WTC11 (cell line): Measurements from ENCODE around the gene SNAP47. TPM values are rescaled to one million over a fixed set of nuclear protein-coding genes. Genes with fewer than 3 reads are reported as not detected.
"Not testable (repeated sequence)": the region's sequence is repeated elsewhere in the genome, so short reads cannot be mapped to it uniquely, and the experiment has no call there.

ENCODE experiments used
- ATAC-seq: fragments of 200-7000 bp; cut with Tn5 transposase; 2 replicates; pipeline ENCODE4 v1.10.0; 2021; ENCODE audit warnings: mild to moderate bottlenecking, moderate library complexity
- CTCF ChIA-PET: fragments of 300-600 bp; sonication (Branson Sonifier 250); formaldehyde crosslinking; loops from one replicate; lab custom pipeline; 2021; ENCODE audit warnings: antibody characterized with exemption; lab: Charles Lee
- POLR2A ChIA-PET: fragments of 350-600 bp; sonication (Branson Sonifier 250); formaldehyde crosslinking; loops from one replicate; lab custom pipeline; 2021; ENCODE audit warnings: antibody characterized with exemption; lab: Charles Lee
- DNase-seq: peaks from one replicate; pipeline ENCODE4 v3.0.0; 2021; ENCODE audit warnings: low spot score
- H3K27ac Mint-ChIP-seq: 2 replicates; pipeline ENCODE4 v1.8.0; 2021; ENCODE audit warnings: mixed read lengths
- H3K27me3 Mint-ChIP-seq: 2 replicates; pipeline ENCODE4 v1.8.0; 2021; ENCODE audit warnings: low read depth, mild to moderate bottlenecking, moderate library complexity, mixed read lengths
- H3K36me3 Mint-ChIP-seq: 2 replicates; pipeline ENCODE4 v1.8.0; 2021; ENCODE audit warnings: mixed read lengths
- H3K4me1 Mint-ChIP-seq: 2 replicates; pipeline ENCODE4 v1.8.0; 2022; ENCODE audit warnings: mixed read lengths
- H3K4me3 Mint-ChIP-seq: 2 replicates; pipeline ENCODE4 v1.8.0; 2021; ENCODE audit warnings: mild to moderate bottlenecking, moderate library complexity, mixed read lengths
- H3K9me3 Mint-ChIP-seq: 2 replicates; pipeline ENCODE4 v1.8.0; 2021; ENCODE audit warnings: mixed read lengths
- ELF4 ChIP-seq: sonication (generic); formaldehyde crosslinking; IDR thresholded peaks from 2 replicates; pipeline ENCODE4 v1.8.1; 2022; ENCODE audit warnings: low read depth, mild to moderate bottlenecking, moderate library complexity, missing genetic modification reagents
- FOXK1 ChIP-seq: sonication (generic); formaldehyde crosslinking; IDR thresholded peaks from 2 replicates; pipeline ENCODE4 v1.8.0; 2022; ENCODE audit warnings: mild to moderate bottlenecking, moderate library complexity, missing genetic modification reagents
- JAZF1 ChIP-seq: fragments of 250-450 bp; sonication (Bioruptor Pico); IDR thresholded peaks from 2 replicates; pipeline ENCODE4 v1.9.0; 2021; ENCODE audit warnings: moderate library complexity, mild to moderate bottlenecking, inconsistent platforms
- JUN ChIP-seq: sonication (generic); formaldehyde crosslinking; IDR thresholded peaks from 2 replicates; pipeline ENCODE4 v1.8.0; 2023; ENCODE audit warnings: mild to moderate bottlenecking, missing genetic modification reagents
- KAT7 ChIP-seq: sonication (generic); formaldehyde crosslinking; IDR thresholded peaks from 2 replicates; pipeline ENCODE4 v1.8.1; 2023; ENCODE audit warnings: missing genetic modification reagents, mild to moderate bottlenecking, borderline replicate concordance
- NR3C1 ChIP-seq: sonication (generic); formaldehyde crosslinking; conservative IDR thresholded peaks from 2 replicates; pipeline ENCODE4 v1.8.1; 2023; ENCODE audit warnings: low read depth, mild to moderate bottlenecking, missing genetic modification reagents
- ZNF219 ChIP-seq: sonication (generic); formaldehyde crosslinking; IDR thresholded peaks from 2 replicates; pipeline ENCODE4 v1.8.0; 2023; ENCODE audit warnings: missing genetic modification reagents, mild to moderate bottlenecking, borderline replicate concordance
- total RNA-seq: library from RNA; stranded (reverse); gene quantifications from 3 replicates; pipeline ENCODE4 v1.2.3, GENCODE V29; 2021
- TF ChIP-seq, protein P1 (sequence below): sonication (generic); formaldehyde crosslinking; IDR thresholded peaks from 2 replicates; pipeline ENCODE4 v1.8.1; 2022; ENCODE audit warnings: low read depth, mild to moderate bottlenecking, moderate library complexity, missing genetic modification reagents, borderline replicate concordance
- TF ChIP-seq, protein P2 (sequence below): sonication (generic); formaldehyde crosslinking; IDR thresholded peaks from 2 replicates; pipeline ENCODE4 v1.8.0; 2022; ENCODE audit warnings: mild to moderate bottlenecking, missing genetic modification reagents
- TF ChIP-seq, protein P3 (sequence below): sonication (generic); formaldehyde crosslinking; IDR thresholded peaks from 2 replicates; pipeline ENCODE4 v1.8.0; 2023; ENCODE audit warnings: mild to moderate bottlenecking, missing genetic modification reagents
- TF ChIP-seq, protein P4 (sequence below): sonication (generic); formaldehyde crosslinking; IDR thresholded peaks from 2 replicates; pipeline ENCODE4 v1.8.1; 2023; ENCODE audit warnings: mild to moderate bottlenecking, missing genetic modification reagents
- TF ChIP-seq, protein P5 (sequence below): sonication (generic); formaldehyde crosslinking; IDR thresholded peaks from 2 replicates; pipeline ENCODE4 v1.8.0; 2023; ENCODE audit warnings: missing genetic modification reagents, mild to moderate bottlenecking, borderline replicate concordance
- TF ChIP-seq, protein P6 (sequence below): sonication (generic); formaldehyde crosslinking; IDR thresholded peaks from 2 replicates; pipeline ENCODE4 v1.8.0; 2022; ENCODE audit warnings: mild to moderate bottlenecking, missing genetic modification reagents
- TF ChIP-seq, protein P7 (sequence below): sonication (generic); formaldehyde crosslinking; IDR thresholded peaks from 2 replicates; pipeline ENCODE4 v1.8.1; 2023; ENCODE audit warnings: mild to moderate bottlenecking, missing genetic modification reagents, moderate library complexity

The SNAP47 gene
- total RNA-seq, 1 experiment from 2014 or later: 50.8 TPM

DNA sequence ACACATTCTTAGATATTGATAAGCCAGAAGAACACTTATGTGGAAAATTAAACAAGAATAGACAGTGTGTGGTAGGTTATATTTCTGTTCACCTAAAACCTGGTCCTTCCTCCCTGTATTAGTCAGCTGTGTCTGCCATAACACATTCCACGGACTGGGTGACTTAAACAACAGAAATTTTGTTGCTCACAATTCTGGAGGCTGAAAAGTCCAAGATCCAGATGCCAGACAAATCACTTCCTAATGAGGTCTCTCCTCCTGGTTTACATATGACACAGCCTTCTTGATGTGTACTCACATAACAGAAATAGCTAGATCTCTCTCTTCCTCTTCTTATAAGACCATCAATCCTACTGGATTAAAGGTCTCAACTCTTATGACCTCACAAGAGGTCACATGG is 25.8 kb upstream of the SNAP47 start:
- ATAC-seq (no peak), DNase-seq (no peak)
- Mint-ChIP-seq H3K36me3 (peaks cover 37% of the 10 kb centered on the region), H3K4me3 (no peak overlapping the region), H3K9me3 (peaks cover 58% of the 10 kb centered on the region), H3K4me1 (no peaks in the 10 kb centered on the region), H3K27ac (no peak overlapping the region), H3K27me3 (peaks cover 21% of the 10 kb centered on the region)
- ChIA-PET CTCF (no interaction called here), POLR2A (no interaction called here)
- TF ChIP-seq, protein P1, sequence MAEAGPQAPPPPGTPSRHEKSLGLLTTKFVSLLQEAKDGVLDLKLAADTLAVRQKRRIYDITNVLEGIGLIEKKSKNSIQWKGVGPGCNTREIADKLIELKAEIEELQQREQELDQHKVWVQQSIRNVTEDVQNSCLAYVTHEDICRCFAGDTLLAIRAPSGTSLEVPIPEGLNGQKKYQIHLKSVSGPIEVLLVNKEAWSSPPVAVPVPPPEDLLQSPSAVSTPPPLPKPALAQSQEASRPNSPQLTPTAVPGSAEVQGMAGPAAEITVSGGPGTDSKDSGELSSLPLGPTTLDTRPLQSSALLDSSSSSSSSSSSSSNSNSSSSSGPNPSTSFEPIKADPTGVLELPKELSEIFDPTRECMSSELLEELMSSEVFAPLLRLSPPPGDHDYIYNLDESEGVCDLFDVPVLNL: no peak
- no peak for TF ChIP-seq ZNF219 (CRISPR knock-in tag)
- TF ChIP-seq, protein P2, sequence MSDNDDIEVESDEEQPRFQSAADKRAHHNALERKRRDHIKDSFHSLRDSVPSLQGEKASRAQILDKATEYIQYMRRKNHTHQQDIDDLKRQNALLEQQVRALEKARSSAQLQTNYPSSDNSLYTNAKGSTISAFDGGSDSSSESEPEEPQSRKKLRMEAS (CRISPR knock-in tag): no peak
- TF ChIP-seq, protein P3, sequence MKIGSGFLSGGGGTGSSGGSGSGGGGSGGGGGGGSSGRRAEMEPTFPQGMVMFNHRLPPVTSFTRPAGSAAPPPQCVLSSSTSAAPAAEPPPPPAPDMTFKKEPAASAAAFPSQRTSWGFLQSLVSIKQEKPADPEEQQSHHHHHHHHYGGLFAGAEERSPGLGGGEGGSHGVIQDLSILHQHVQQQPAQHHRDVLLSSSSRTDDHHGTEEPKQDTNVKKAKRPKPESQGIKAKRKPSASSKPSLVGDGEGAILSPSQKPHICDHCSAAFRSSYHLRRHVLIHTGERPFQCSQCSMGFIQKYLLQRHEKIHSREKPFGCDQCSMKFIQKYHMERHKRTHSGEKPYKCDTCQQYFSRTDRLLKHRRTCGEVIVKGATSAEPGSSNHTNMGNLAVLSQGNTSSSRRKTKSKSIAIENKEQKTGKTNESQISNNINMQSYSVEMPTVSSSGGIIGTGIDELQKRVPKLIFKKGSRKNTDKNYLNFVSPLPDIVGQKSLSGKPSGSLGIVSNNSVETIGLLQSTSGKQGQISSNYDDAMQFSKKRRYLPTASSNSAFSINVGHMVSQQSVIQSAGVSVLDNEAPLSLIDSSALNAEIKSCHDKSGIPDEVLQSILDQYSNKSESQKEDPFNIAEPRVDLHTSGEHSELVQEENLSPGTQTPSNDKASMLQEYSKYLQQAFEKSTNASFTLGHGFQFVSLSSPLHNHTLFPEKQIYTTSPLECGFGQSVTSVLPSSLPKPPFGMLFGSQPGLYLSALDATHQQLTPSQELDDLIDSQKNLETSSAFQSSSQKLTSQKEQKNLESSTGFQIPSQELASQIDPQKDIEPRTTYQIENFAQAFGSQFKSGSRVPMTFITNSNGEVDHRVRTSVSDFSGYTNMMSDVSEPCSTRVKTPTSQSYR (CRISPR knock-in tag): no peak
- no peak for TF ChIP-seq ELF4 (CRISPR knock-in tag)
- TF ChIP-seq FOXK1 (CRISPR knock-in tag): no peak
- TF ChIP-seq JAZF1 (CRISPR knock-in tag): no peak
- TF ChIP-seq, protein P4, sequence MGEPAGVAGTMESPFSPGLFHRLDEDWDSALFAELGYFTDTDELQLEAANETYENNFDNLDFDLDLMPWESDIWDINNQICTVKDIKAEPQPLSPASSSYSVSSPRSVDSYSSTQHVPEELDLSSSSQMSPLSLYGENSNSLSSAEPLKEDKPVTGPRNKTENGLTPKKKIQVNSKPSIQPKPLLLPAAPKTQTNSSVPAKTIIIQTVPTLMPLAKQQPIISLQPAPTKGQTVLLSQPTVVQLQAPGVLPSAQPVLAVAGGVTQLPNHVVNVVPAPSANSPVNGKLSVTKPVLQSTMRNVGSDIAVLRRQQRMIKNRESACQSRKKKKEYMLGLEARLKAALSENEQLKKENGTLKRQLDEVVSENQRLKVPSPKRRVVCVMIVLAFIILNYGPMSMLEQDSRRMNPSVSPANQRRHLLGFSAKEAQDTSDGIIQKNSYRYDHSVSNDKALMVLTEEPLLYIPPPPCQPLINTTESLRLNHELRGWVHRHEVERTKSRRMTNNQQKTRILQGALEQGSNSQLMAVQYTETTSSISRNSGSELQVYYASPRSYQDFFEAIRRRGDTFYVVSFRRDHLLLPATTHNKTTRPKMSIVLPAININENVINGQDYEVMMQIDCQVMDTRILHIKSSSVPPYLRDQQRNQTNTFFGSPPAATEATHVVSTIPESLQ (CRISPR knock-in tag): no peak
- TF ChIP-seq, protein P5, sequence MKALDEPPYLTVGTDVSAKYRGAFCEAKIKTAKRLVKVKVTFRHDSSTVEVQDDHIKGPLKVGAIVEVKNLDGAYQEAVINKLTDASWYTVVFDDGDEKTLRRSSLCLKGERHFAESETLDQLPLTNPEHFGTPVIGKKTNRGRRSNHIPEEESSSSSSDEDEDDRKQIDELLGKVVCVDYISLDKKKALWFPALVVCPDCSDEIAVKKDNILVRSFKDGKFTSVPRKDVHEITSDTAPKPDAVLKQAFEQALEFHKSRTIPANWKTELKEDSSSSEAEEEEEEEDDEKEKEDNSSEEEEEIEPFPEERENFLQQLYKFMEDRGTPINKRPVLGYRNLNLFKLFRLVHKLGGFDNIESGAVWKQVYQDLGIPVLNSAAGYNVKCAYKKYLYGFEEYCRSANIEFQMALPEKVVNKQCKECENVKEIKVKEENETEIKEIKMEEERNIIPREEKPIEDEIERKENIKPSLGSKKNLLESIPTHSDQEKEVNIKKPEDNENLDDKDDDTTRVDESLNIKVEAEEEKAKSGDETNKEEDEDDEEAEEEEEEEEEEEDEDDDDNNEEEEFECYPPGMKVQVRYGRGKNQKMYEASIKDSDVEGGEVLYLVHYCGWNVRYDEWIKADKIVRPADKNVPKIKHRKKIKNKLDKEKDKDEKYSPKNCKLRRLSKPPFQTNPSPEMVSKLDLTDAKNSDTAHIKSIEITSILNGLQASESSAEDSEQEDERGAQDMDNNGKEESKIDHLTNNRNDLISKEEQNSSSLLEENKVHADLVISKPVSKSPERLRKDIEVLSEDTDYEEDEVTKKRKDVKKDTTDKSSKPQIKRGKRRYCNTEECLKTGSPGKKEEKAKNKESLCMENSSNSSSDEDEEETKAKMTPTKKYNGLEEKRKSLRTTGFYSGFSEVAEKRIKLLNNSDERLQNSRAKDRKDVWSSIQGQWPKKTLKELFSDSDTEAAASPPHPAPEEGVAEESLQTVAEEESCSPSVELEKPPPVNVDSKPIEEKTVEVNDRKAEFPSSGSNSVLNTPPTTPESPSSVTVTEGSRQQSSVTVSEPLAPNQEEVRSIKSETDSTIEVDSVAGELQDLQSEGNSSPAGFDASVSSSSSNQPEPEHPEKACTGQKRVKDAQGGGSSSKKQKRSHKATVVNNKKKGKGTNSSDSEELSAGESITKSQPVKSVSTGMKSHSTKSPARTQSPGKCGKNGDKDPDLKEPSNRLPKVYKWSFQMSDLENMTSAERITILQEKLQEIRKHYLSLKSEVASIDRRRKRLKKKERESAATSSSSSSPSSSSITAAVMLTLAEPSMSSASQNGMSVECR (CRISPR knock-in tag): no peak
- TF ChIP-seq, protein P6, sequence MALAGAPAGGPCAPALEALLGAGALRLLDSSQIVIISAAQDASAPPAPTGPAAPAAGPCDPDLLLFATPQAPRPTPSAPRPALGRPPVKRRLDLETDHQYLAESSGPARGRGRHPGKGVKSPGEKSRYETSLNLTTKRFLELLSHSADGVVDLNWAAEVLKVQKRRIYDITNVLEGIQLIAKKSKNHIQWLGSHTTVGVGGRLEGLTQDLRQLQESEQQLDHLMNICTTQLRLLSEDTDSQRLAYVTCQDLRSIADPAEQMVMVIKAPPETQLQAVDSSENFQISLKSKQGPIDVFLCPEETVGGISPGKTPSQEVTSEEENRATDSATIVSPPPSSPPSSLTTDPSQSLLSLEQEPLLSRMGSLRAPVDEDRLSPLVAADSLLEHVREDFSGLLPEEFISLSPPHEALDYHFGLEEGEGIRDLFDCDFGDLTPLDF (CRISPR knock-in tag): no peak
- no peak for TF ChIP-seq JUN (CRISPR knock-in tag)
- TF ChIP-seq NR3C1 (CRISPR knock-in tag): no peak
- TF ChIP-seq, protein P7, sequence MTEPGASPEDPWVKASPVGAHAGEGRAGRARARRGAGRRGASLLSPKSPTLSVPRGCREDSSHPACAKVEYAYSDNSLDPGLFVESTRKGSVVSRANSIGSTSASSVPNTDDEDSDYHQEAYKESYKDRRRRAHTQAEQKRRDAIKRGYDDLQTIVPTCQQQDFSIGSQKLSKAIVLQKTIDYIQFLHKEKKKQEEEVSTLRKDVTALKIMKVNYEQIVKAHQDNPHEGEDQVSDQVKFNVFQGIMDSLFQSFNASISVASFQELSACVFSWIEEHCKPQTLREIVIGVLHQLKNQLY (CRISPR knock-in tag): no peak
- no peak for TF ChIP-seq KAT7 (CRISPR knock-in tag)

DNA sequence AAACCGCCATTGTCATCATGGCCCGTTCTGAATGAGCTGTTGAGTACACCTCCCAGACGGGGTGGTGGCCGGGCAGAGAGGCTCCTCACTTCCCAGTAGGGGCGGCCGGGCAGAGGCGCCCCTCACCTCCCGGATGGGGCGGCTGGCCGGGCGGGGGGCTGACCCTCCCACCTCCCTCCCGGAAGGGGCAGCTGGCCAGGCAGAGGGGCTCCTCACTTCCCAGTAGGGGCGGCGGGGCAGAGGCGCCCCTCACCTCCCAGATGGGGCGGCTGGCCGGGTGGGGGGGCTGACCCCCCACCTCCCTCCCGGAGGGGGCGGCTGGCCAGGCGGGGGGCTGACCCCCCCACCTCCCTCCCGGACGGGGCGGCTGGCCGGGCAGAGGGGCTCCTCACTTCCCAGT is 24.8 kb upstream of the SNAP47 start:
- peaks cover 63% of the 10 kb centered on the region for H3K9me3 Mint-ChIP-seq
- H3K4me3 Mint-ChIP-seq, H3K27ac Mint-ChIP-seq, DNase-seq, H3K4me1 Mint-ChIP-seq, ATAC-seq, POLR2A ChIA-PET, CTCF ChIA-PET: not testable (repeated sequence)
- peaks cover 29% of the 10 kb centered on the region for H3K27me3 Mint-ChIP-seq
- peaks cover 47% of the 10 kb centered on the region for H3K36me3 Mint-ChIP-seq
